ENCODE results near the gene ERBIN. TPM values are rescaled to one million over a fixed set of nuclear protein-coding genes. Genes with fewer than 3 reads are reported as not detected.
A peak's percentile ranks its signal among the peaks of the same experiment; 100 is the strongest.
"Not testable (repeated sequence)": the region's sequence is repeated elsewhere in the genome, so short reads cannot be mapped to it uniquely, and the experiment has no call there.

The ERBIN gene
- total RNA-seq, 1 experiment from 2014 or later = 98.6 TPM

GRCh38 chr5:66004216-66004615 is 77.8 kb downstream of the ERBIN start:
- no peak for DNase-seq (ENCODE audit: low read depth)

DNA sequence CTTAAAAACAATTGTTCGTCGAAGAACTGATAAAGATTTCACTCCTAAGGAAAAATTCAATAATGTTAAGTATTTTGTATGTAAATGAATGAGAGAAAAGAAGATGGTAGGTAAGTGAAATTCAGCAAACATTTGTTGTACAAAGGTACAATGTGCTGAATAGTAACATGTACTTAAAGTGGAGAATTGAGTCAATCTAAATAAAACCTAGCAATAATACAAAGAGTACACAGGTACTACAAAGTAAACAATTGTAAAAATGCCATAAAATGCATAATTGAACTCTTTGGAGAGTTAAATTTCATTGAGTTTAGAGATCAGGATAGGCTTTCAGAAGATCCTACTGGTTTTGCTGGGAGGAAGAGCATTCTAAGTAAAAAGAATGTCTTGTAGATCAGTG is 82.9 kb downstream of the ERBIN start:
- DNase-seq (ENCODE audit: low read depth) = no peak

DNA sequence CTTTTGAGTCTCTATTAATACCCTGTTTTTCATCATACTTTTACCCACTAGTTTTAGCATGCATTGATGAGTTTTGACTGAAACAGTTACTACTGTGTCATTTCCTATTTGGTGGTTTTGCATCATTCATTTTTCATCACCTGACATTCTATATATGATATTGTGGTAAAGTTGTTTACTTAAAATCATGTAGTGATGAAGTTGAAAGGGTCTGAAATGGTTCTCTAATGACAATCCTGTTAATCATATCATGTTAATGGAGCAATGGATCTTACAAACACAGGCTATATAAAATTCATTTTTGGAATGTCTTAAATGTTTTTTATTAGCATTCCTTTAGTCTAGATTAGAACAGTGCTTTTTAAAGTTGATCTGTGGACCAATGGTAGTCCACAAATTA is 84.1 kb downstream of the ERBIN start:
- DNase-seq (ENCODE audit: low read depth) = peak; percentile 16

- DNase-seq (ENCODE audit: low read depth) = no peak
These were observed 85.9 kb downstream of the ERBIN start for GRCh38 chr5:66012271-66012670.

- DNase-seq (ENCODE audit: low read depth) = no peak
These were observed 87.0 kb downstream of the ERBIN start for GRCh38 chr5:66013397-66013796.

DNA sequence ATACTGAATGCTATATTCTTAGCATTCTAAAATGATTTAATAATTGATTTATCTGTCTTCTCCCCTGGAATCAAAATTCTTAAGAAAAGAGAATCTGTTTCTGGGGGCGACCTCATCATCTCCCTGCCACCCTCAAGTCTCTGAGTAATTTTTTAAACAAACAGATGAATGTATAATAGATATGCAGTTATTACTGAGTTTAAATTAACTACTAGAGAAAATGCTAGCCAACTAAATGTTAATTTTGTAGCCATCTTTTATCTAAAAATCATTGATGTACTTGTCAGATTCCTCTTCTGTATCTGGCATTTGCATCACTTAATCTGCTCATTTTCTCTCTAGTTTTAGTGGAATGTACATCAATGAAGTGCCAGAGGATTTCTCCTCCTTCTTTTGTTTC is 87.5 kb downstream of the ERBIN start:
- DNase-seq (ENCODE audit: low read depth) = no peak

- DNase-seq (ENCODE audit: low read depth) = no peak
These were observed 89.0 kb downstream of the ERBIN start for GRCh38 chr5:66015196-66015960.

DNA sequence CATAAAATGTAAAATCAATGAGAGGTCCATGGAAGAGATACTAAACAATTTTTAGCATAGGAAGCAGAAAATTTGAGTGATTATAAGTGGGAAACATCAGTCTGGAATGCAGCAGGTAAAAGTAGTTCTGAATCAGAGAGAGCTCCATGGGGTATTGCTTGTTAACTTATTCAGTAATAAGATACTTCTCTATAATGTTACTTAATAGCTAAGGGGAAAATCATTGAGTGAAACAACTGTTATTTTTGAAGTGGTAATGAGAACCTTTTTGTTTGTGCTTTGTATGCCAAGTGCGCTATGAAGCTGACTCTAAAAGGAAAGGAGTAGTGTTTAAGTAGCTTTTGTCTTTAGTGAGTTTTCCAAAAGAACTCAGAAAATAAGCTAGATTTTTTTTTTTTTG is 95.2 kb downstream of the ERBIN start:
- DNase-seq (ENCODE audit: low read depth) = no peak

DNA sequence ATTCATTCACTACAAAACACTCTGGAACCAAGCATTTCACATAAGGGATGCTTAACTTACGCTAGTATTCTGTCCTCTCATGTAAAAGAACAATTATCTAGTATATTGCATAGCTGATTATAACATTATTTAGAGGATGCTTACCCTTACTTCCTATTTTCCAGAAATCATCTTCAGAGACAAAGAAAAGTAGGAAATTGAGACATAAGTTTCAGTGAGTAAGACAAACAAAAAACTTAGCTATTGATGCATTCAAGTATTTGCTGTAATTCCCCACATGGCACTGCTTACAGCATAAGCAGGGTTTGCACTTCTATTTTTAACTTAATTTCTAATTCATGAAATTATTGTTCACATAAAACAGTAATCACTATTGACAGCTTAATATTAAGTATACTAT is 112.9 kb downstream of the ERBIN start:
- DNase-seq (ENCODE audit: low read depth) = no peak

GRCh38 chr5:66039701-66040100 is 113.3 kb downstream of the ERBIN start:
- DNase-seq (ENCODE audit: low read depth) = no peak

DNA sequence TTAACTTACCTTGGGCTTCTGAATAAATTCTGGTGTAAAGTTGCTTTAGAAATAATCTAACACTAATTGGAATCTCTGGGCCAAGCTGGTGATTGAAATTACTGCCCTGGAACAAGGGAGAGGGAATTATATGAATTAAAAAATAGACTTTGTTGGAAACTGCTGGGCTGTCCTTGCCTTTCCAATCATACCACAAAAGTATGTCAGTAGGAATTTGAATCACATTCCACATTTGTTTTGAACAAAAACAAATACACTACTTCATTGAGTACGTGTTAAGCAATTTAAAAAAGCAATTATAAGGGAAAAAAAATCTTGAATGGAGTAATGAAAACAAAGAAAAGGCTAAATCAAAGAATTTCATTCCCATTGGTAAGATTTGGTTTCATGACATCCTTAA is 115.3 kb downstream of the ERBIN start:
- no peak for DNase-seq (ENCODE audit: low read depth)

GRCh38 chr5:66057239-66057638 is 130.9 kb downstream of the ERBIN start:
- DNase-seq (ENCODE audit: low read depth) = no peak

DNA sequence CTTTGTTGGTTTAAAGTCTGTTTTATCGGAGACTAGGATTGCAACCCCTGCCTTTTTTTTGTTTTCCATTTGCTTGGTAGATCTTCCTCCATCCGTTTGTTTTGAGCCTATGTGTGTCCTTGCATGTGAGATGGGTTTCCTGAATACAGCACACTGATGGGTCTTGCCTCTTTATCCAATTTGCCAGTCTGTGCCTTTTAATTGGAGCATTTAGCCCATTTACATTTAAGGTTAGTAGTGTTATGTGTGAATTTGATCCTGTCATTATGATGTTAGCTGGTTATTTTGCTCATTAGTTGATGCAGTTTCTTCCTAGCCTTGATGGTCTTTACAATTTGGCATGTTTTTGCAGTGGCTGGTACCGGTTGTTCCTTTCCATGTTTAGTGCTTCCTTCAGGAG is 134.9 kb downstream of the ERBIN start:
- not testable (repeated sequence) for DNase-seq (ENCODE audit: low read depth)

GRCh38 chr5:66063061-66063460 is 136.7 kb downstream of the ERBIN start:
- not testable (repeated sequence) for DNase-seq (ENCODE audit: low read depth)

GRCh38 chr5:66066826-66067225 is 140.5 kb downstream of the ERBIN start:
- DNase-seq (ENCODE audit: low read depth) = no peak

- DNase-seq (ENCODE audit: low read depth) = no peak
These were observed 145.7 kb downstream of the ERBIN start for GRCh38 chr5:66072031-66072430.

DNA sequence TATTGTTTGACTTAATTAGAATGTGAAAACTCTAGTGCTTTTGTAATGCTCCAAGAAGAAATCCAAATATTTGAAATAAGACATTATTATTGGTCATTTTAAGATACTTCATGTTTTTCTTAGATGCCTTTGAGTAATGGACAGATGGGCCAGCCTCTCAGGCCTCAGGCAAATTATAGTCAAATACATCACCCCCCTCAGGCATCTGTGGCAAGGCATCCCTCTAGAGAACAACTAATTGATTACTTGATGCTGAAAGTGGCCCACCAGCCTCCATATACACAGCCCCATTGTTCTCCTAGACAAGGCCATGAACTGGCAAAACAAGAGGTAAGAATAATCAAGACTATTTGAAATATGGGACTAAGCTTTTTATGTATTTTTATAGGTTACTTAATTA is 148.5 kb downstream of the ERBIN start:
- no peak for DNase-seq (ENCODE audit: low read depth)

DNA sequence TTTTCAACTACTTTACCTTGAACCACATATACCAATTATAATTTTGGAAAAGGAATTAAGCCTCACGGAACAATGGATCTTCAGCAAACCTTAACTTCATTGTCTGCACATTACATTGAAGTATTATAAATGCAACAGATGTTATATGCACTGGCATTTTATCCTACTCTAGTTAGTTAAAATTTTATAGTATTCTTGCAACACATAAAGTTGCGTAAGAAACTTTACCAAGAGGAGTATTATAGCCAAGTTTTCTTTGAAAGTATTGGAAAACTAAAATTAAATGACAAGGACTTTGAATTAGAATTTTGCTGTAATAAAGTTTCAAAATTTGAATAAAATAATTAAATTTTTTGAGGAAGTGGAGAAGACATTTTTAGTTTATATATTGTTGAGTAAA is 154.3 kb downstream of the ERBIN start:
- DNase-seq (ENCODE audit: low read depth) = no peak

DNA sequence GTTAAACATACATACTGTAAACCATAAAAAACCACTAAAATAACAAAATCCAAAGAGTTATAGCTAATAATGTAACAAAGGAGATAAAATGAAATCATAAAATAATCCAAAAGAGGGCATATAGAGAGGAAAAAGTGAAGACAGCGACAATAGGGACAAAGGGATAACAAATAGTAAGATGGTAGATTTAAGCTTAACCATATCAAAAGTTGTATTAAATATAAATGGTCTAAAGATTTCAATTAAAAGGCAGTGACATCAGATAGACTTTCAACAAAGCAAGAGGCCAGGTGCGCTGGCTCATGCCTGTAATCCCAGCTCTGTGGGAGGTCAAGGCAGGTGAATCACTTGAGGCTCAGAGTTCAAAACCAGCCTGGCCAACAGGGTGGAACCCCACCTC is 163.0 kb downstream of the ERBIN start:
- no peak for DNase-seq (ENCODE audit: low read depth)

DNA sequence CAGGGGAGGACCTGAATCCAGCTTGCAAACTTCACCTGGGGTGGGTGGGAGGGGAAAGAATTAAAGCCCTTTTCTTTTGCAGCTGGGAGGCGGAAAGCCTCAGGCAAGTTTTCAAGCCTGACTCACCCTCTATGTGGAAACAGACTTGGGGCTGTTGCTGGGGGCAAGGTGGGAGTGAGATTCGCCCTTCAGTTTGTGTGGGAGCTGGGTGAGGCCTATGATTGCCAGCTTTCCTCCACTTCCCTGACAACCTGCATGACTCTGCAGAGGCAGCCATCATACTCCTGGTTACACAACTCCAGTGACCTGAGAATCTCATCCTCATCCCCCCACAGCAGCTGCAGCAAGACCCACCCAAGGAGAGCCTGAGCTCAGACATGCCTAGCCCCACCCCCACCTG is 174.5 kb downstream of the ERBIN start:
- no peak for DNase-seq (ENCODE audit: low read depth)

GRCh38 chr5:66113160-66113559 is 186.8 kb downstream of the ERBIN start:
- DNase-seq (ENCODE audit: low read depth) = peak; percentile 93

DNA sequence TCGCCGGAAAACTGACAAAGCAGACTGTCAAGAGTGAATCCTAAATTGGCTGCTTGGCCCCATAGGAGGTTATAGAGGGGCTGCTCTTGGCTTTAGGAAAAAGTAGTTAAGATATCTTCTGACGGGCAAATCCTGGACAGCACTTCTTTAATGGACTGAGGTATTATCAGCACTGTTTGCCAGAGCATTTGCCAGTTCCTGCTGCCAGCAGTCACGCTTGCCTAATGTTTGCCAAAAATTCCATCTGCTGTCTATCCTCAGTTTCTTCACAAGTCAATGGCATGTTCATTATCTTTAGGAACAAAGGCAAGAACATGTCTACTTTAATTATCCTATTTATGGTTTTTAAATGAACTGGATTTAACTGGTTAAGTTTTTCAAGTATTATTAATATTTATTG is 191.9 kb downstream of the ERBIN start:
- DNase-seq (ENCODE audit: low read depth) = no peak

DNA sequence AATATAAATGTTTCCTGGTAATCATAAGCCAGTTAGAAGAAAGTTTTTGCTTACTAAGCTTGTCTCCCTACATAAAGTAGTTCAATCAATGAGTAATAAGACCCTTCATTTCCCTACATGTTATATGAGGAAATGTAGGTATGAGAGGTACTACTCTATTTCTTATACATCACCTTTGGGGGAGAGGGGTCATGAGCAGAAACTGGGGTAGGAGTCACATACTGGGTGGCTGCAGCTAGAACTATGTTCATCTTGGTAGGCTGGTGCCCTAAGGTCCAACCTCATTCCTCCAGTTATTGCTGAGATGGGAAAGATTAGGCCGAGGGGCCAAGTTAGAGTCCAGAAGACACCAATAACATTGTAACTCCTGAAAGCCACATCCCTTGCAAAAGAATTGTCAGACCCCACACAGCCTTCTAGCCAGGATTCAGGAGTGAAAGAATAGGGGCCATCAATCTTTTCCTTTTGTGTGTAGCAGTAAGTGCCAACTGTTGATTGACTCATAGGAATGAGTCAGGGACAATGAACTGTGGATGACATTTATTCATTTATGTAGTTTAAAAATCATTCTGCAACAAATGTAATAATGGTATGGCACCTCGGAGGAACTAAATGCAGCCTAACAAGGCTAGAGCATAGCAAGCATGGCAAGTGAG is 196.1 kb downstream of the ERBIN start:
- peak; percentile 79 for DNase-seq (ENCODE audit: low read depth)

- DNase-seq (ENCODE audit: low read depth) = no peak
These were observed 202.8 kb downstream of the ERBIN start for GRCh38 chr5:66129144-66129543.

Measured in M059J (cell line).